LoVo (cell line): Measurements from ENCODE around the gene CDK6.

ENCODE experiments used
- DNase-seq: peaks from one replicate; pipeline ENCODE4 v3.0.0-alpha.2; 2016; ENCODE audit warnings: low spot score

CDK6 gene

GRCh38 chr7:92826258-92826938 lies 10.0 kb downstream of the CDK6 start:
- no peak for DNase-seq

GRCh38 chr7:92824901-92825480 lies 11.4 kb downstream of the CDK6 start:
- DNase-seq = no peak

- no peak for DNase-seq
These were observed 11.9 kb downstream of the CDK6 start for GRCh38 chr7:92824450-92824849.

- no peak for DNase-seq
These were observed 13.3 kb downstream of the CDK6 start for GRCh38 chr7:92823042-92823441.

- no peak for DNase-seq
These were observed 16.2 kb downstream of the CDK6 start for GRCh38 chr7:92820191-92820590.

- no peak for DNase-seq
These were observed 19.0 kb downstream of the CDK6 start for GRCh38 chr7:92817398-92817797.

- DNase-seq = no peak
These were observed 21.0 kb downstream of the CDK6 start for GRCh38 chr7:92815412-92815811.

GRCh38 chr7:92813390-92814024 lies 22.9 kb downstream of the CDK6 start:
- DNase-seq = no peak

GRCh38 chr7:92811158-92811557 lies 25.2 kb downstream of the CDK6 start:
- DNase-seq = no peak

GRCh38 chr7:92809760-92810573 lies 26.4 kb downstream of the CDK6 start:
- peak; percentile 93 for DNase-seq

GRCh38 chr7:92809397-92809759 lies 27.0 kb downstream of the CDK6 start:
- DNase-seq = no peak

- DNase-seq = no peak
These were observed 27.7 kb downstream of the CDK6 start for GRCh38 chr7:92808635-92809034.

- DNase-seq = no peak
These were observed 28.4 kb downstream of the CDK6 start for GRCh38 chr7:92808006-92808405.

GRCh38 chr7:92806496-92806895 lies 29.9 kb downstream of the CDK6 start:
- DNase-seq = no peak

- DNase-seq = no peak
These were observed 34.0 kb downstream of the CDK6 start for GRCh38 chr7:92802406-92802805.

GRCh38 chr7:92799446-92800211 lies 36.7 kb downstream of the CDK6 start:
- DNase-seq = no peak

GRCh38 chr7:92798517-92799249 lies 37.7 kb downstream of the CDK6 start:
- no peak for DNase-seq

- no peak for DNase-seq
These were observed 38.7 kb downstream of the CDK6 start for GRCh38 chr7:92797693-92798092.

- DNase-seq = no peak
These were observed 39.1 kb downstream of the CDK6 start for GRCh38 chr7:92797284-92797683.

GRCh38 chr7:92794831-92795230 lies 41.5 kb downstream of the CDK6 start:
- no peak for DNase-seq

GRCh38 chr7:92794391-92794790 lies 42.0 kb downstream of the CDK6 start:
- DNase-seq = no peak
